ENCODE results near the gene TPGS2. TPM values are rescaled to one million over a fixed set of nuclear protein-coding genes. Genes with fewer than 3 reads are reported as not detected.
"Not testable (repeated sequence)": the region's sequence is repeated elsewhere in the genome, so short reads cannot be mapped to it uniquely, and the experiment has no call there.

TPGS2 gene
- 67.1 and 77.1 TPM in 2 replicates for total RNA-seq

- no peaks in the 10 kb centered on the region for H3K36me3 ChIP-seq (ENCODE audit: control insufficient read depth, insufficient read depth, low read length)
- H3K27me3 ChIP-seq (ENCODE audit: control insufficient read depth, insufficient read depth, low read length), result no peaks in the 10 kb centered on the region
- TF ChIP-seq CTCF (IDR thresholded peaks at IDR 0.05; ENCODE audit: insufficient read depth, low read length, severe bottlenecking), result peak; percentile 54
- peak within 1 kb of the TSS; percentile 83 for H3K4me3 ChIP-seq (ENCODE audit: low read depth, low read length)
- DNase-seq (ENCODE audit: low read depth) (peak; percentile 68), FAIRE-seq (no peak)
Measured at GRCh38 chr18:36828630-36829361, at the start of gene TPGS2, which contains the start of gene KIAA1328. TPGS2 (minus strand) TSS chr18:36829002; CDS start chr18:36828767, 235 bp downstream. KIAA1328 (plus strand) TSS chr18:36829127; CDS start chr18:36829139, 12 bp downstream.

- H3K27me3 ChIP-seq (ENCODE audit: control insufficient read depth, insufficient read depth, low read length); FAIRE-seq; DNase-seq (ENCODE audit: low read depth); H3K4me3 ChIP-seq (ENCODE audit: low read depth, low read length); H3K36me3 ChIP-seq (ENCODE audit: control insufficient read depth, insufficient read depth, low read length): not testable (repeated sequence)
Measured at GRCh38 chr18:36873826-36874225, 45.0 kb upstream of the TPGS2 start.

GRCh38 chr18:36872329-36872728 lies 43.5 kb upstream of the TPGS2 start:
- no peak for DNase-seq (ENCODE audit: low read depth)
- FAIRE-seq, result no peak
- H3K36me3 ChIP-seq (ENCODE audit: control insufficient read depth, insufficient read depth, low read length), result no peaks in the 10 kb centered on the region
- no peaks in the 10 kb centered on the region for H3K27me3 ChIP-seq (ENCODE audit: control insufficient read depth, insufficient read depth, low read length)
- no peak overlapping the region for H3K4me3 ChIP-seq (ENCODE audit: low read depth, low read length)
- TF ChIP-seq CTCF (IDR thresholded peaks at IDR 0.05; ENCODE audit: insufficient read depth, low read length, severe bottlenecking), result no peak

- FAIRE-seq (no peak), DNase-seq (ENCODE audit: low read depth) (no peak)
- no peak for TF ChIP-seq CTCF (IDR thresholded peaks at IDR 0.05; ENCODE audit: insufficient read depth, low read length, severe bottlenecking)
- Histone ChIP-seq H3K4me3 (ENCODE audit: low read depth, low read length) (no peak overlapping the region), H3K27me3 (ENCODE audit: control insufficient read depth, insufficient read depth, low read length) (no peaks in the 10 kb centered on the region), H3K36me3 (ENCODE audit: control insufficient read depth, insufficient read depth, low read length) (no peaks in the 10 kb centered on the region)
Measured at GRCh38 chr18:36871801-36872200, 43.0 kb upstream of the TPGS2 start.

- Histone ChIP-seq H3K4me3 (ENCODE audit: low read depth, low read length) (no peak overlapping the region), H3K27me3 (ENCODE audit: control insufficient read depth, insufficient read depth, low read length) (no peaks in the 10 kb centered on the region), H3K36me3 (ENCODE audit: control insufficient read depth, insufficient read depth, low read length) (no peaks in the 10 kb centered on the region)
- TF ChIP-seq CTCF (IDR thresholded peaks at IDR 0.05; ENCODE audit: insufficient read depth, low read length, severe bottlenecking), result no peak
- FAIRE-seq, result peak; percentile 13
- no peak for DNase-seq (ENCODE audit: low read depth)
Measured at GRCh38 chr18:36867056-36867455, 38.3 kb upstream of the TPGS2 start.

- no peak for DNase-seq (ENCODE audit: low read depth)
- H3K4me3 ChIP-seq (ENCODE audit: low read depth, low read length), result no peak overlapping the region
- H3K27me3 ChIP-seq (ENCODE audit: control insufficient read depth, insufficient read depth, low read length), result no peaks in the 10 kb centered on the region
- TF ChIP-seq CTCF (IDR thresholded peaks at IDR 0.05; ENCODE audit: insufficient read depth, low read length, severe bottlenecking), result no peak
- H3K36me3 ChIP-seq (ENCODE audit: control insufficient read depth, insufficient read depth, low read length), result no peaks in the 10 kb centered on the region
- FAIRE-seq, result no peak
Measured at GRCh38 chr18:36862182-36862581, 33.4 kb upstream of the TPGS2 start.
